GM12865 (cell line): ENCODE measurements around the gene AP3S1.
A peak's percentile ranks its signal among the peaks of the same experiment; 100 is the strongest.

Source experiments
- DNase-seq: peaks from one replicate; pipeline ENCODE4 v3.0.0; 2010; ENCODE audit warnings: low read depth
- H3K4me3 ChIP-seq: 2 replicates; pipeline ENCODE4 v1.5.1; 2011; ENCODE audit warnings: mild to moderate bottlenecking, low read depth, low read length, control low read depth
- CTCF ChIP-seq: IDR thresholded peaks from 2 replicates; pipeline ENCODE4 v1.5.1; 2011; ENCODE audit warnings: low read length, control low read depth, low read depth, inconsistent platforms; ENCODE audit not compliant: insufficient read depth; ENCODE audit errors: missing control alignments

AP3S1 gene

GRCh38 chr5:115962565-115963402, 121.0 kb downstream of the AP3S1 start:
- no peak for TF ChIP-seq CTCF
- peak overlapping the region; percentile 21; the same call in 1 of the 2 replicates for H3K4me3 ChIP-seq
- peak; percentile 13 for DNase-seq

GRCh38 chr5:115963566-115963965, 121.8 kb downstream of the AP3S1 start:
- H3K4me3 ChIP-seq: no peak overlapping the region
- TF ChIP-seq CTCF: no peak
- DNase-seq: no peak
